K562 (cell line): ENCODE results near the gene MAP3K4.

Experiments
- AFF4 ChIP-seq: sonication (generic); formaldehyde crosslinking; IDR thresholded peaks from 2 replicates; pipeline ENCODE4 v1.8.0; 2023; ENCODE audit warnings: mild to moderate bottlenecking, missing genetic modification reagents
- CBX2 ChIP-seq: fragments of 200-600 bp; sonication (generic); IDR thresholded peaks from one replicate; pipeline ENCODE4 v1.6.1; 2012; ENCODE audit warnings: mild to moderate bottlenecking, low read length, inconsistent platforms; ENCODE audit not compliant: insufficient read depth, poor library complexity, severe bottlenecking

- TF ChIP-seq CBX2: no peak
- no peak for TF ChIP-seq AFF4 (CRISPR knock-in tag)
These were observed 24.9 kb upstream of the MAP3K4 start for GRCh38 chr6:160966493-160967229.
